ENCODE data around the gene ZNF776.

ZNF776 gene

DNA sequence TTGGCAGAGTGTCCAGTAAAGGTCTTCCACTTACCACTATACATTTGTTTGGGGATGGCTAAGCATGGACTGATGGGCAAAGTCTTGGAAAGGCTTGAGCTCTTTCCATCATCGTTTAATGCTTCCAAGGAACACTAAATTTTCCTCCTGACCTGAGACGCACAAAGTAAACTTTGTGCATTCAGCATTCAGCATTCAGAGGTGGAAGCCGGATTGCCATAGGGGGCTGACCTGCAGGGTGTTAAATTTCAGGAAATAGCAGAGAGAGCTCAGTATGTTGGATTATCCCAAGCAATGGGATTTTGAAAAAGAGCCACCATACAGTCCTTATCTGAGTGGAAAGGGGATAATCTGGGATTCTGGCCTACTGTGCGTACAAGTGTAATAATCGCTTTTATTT lies 54.1 kb downstream of the ZNF776 start:
- no peaks in the 10 kb centered on the region for H3K9me3 ChIP-seq (ENCODE audit: control insufficient read depth, insufficient read depth, low read length)
- no peak overlapping the region; the same call in 1 of the 2 replicates for H3K9ac ChIP-seq (ENCODE audit: low read depth, low read length)
- H3K36me3 ChIP-seq (ENCODE audit: insufficient read depth, low read length) = 0 out of 2 replicates have a peak, but pooled peaks cover 1% of the 10 kb centered on the region
- H3K4me1 ChIP-seq (ENCODE audit: insufficient read depth, low read length) = peaks cover 38% of the 10 kb centered on the region

DNA sequence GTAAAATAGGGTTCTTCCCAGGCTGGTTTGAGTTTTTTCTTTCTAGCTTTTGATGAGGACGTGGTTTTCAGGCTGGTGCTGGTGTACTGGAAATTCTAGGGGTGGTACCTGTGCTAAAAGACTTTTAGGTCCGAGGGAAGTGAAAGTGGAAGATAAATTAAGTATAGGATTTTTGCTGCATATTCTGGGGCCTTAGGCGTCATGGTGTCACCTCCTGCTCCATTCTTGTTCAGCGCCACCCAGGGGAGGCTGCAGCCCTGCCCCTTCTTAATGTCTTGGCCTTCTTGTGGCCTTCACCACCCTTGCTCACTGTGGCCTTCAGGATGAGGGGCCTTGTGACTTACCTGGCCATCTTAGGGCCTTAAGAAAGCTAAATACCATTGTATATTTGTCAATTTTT lies 55.7 kb downstream of the ZNF776 start:
- Histone ChIP-seq H3K36me3 (ENCODE audit: insufficient read depth, low read length) (0 out of 2 replicates have a peak, but pooled peaks cover 5% of the 10 kb centered on the region), H3K9ac (ENCODE audit: low read depth, low read length) (peak overlapping the region; percentile 17), H3K9me3 (ENCODE audit: control insufficient read depth, insufficient read depth, low read length) (no peaks in the 10 kb centered on the region), H3K4me1 (ENCODE audit: insufficient read depth, low read length) (peaks cover 40% of the 10 kb centered on the region)

DNA sequence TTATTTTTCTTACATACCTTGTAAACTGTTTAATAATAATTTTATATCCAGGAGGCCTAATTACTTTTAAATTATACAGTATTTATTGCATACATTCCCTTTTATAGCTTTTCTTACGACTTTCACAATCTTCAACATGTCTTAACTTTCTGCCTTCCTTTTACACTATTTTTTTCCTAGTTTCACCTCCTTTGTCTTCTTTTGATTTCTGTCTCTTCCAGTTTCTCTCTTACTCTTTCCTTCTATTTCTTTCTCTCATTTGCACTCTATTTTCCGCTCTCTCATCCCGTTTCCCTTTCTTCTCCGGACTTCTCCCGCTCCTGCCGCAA lies 56.6 kb downstream of the ZNF776 start:
- peak overlapping the region; percentile 97 for H3K9ac ChIP-seq (ENCODE audit: low read depth, low read length)
- peaks cover 7% of the 10 kb centered on the region; the same call in 1 of the 2 replicates for H3K36me3 ChIP-seq (ENCODE audit: insufficient read depth, low read length)
- no peaks in the 10 kb centered on the region for H3K9me3 ChIP-seq (ENCODE audit: control insufficient read depth, insufficient read depth, low read length)
- peaks cover 40% of the 10 kb centered on the region for H3K4me1 ChIP-seq (ENCODE audit: insufficient read depth, low read length)

DNA sequence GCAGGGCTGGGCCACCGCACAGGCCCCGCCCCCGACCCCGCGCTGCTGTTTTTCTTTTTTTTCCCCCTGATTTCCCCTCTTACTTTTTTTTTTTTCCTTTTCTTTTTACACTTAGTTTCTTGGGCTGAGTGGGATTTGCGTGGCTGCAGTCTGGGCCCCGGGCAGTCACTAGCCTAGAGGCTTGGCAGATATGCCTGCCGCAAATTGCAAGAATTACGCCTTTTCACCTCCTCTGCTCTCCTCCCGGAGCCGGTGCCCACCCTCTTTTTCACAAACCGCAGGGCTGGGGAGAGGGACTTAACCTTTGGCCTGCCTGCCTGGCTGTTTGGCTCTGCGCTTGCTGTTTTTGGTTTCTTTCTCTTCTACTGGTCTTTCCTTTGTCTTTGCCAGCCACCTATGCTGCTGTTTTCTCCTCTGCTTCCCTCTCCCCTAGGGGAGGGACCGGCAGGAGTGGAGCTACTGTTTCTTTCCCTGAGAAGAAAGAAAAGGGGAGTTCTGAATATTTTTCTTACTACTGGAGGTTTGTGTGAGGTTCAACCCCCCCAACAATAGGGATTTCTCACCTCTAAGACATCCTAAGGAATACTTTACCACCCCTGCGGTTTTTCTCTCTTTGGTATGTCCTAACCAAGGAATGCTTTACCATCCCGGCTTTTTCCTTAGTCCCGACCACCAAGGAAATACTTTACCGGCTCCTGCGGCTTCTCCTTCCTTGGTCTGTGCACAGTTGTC lies 57.1 kb downstream of the ZNF776 start:
- peaks cover 36% of the 10 kb centered on the region for H3K4me1 ChIP-seq (ENCODE audit: insufficient read depth, low read length)

DNA sequence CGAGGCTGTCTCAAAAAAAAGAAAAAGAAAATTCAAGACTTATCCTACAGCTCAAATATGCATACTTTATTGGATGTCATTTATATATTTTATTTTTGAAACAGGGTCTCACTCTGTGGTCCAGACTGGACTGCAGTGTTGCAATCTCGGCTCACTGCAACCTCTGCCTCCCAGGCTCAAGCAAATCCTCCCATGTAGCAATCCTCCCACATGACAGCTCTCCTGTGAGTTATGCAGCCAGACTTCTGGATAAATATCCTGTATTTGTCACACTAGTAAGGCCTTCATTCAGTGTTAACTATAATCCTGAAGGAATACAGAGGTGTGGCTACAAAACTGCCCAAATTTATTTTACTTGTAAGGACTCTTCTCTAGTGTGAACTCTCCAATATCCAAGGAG lies 60.9 kb downstream of the ZNF776 start:
- Histone ChIP-seq H3K9ac (ENCODE audit: low read depth, low read length) (no peak overlapping the region), H3K4me1 (ENCODE audit: insufficient read depth, low read length) (peaks cover 8% of the 10 kb centered on the region), H3K36me3 (ENCODE audit: insufficient read depth, low read length) (peaks cover 11% of the 10 kb centered on the region), H3K9me3 (ENCODE audit: control insufficient read depth, insufficient read depth, low read length) (no peaks in the 10 kb centered on the region)

More for the DNA sequence above, 57.1 kb downstream of the ZNF776 start:
- no peaks in the 10 kb centered on the region for H3K9me3 ChIP-seq (ENCODE audit: control insufficient read depth, insufficient read depth, low read length)
- peak overlapping the region; percentile 97 for H3K9ac ChIP-seq (ENCODE audit: low read depth, low read length)
- peaks cover 7% of the 10 kb centered on the region; the same call in 1 of the 2 replicates for H3K36me3 ChIP-seq (ENCODE audit: insufficient read depth, low read length)
